Ishikawa (cell line): Measurements from ENCODE around the gene CCND3.

Source experiments
- CEBPB ChIP-seq: IDR thresholded peaks from 2 replicates; pipeline ENCODE4 v1.6.1; 2012
- CREB1 ChIP-seq: IDR thresholded peaks from 2 replicates; pipeline ENCODE4 v1.6.1; 2012; ENCODE audit warnings: low read depth
- EGR1 ChIP-seq: IDR thresholded peaks from 2 replicates; pipeline ENCODE4 v1.6.1; 2012
- EP300 ChIP-seq: IDR thresholded peaks from 2 replicates; pipeline ENCODE4 v1.6.1; 2012; ENCODE audit warnings: borderline replicate concordance
- FOXM1 ChIP-seq: IDR thresholded peaks from 2 replicates; pipeline ENCODE4 v1.6.1; 2012; ENCODE audit warnings: low read depth, borderline replicate concordance
- NFIC ChIP-seq: IDR thresholded peaks from 2 replicates; pipeline ENCODE4 v1.6.1; 2012
- RAD21 ChIP-seq: IDR thresholded peaks from 2 replicates; pipeline ENCODE4 v1.6.1; 2012; ENCODE audit warnings: low read depth
- REST ChIP-seq: IDR thresholded peaks from 2 replicates; pipeline ENCODE4 v1.6.1; 2012; ENCODE audit warnings: low read depth, mild to moderate bottlenecking
- TAF1 ChIP-seq: IDR thresholded peaks from 2 replicates; pipeline ENCODE4 v1.6.1; 2012; ENCODE audit warnings: low read depth, mild to moderate bottlenecking
- TCF12 ChIP-seq: IDR thresholded peaks from 2 replicates; pipeline ENCODE4 v1.6.1; 2012; ENCODE audit warnings: low read depth
- TEAD4 ChIP-seq: IDR thresholded peaks from 2 replicates; pipeline ENCODE4 v1.6.1; 2012
- YY1 ChIP-seq: IDR thresholded peaks from 2 replicates; pipeline ENCODE4 v1.6.1; 2012; ENCODE audit warnings: low read depth
- ZBTB7A ChIP-seq: IDR thresholded peaks from 2 replicates; pipeline ENCODE4 v1.6.1; 2012; ENCODE audit warnings: low read depth
- TF ChIP-seq, protein P1 (sequence below): IDR thresholded peaks from 2 replicates; pipeline ENCODE4 v1.6.1; 2012
- TF ChIP-seq, protein P2 (sequence below): IDR thresholded peaks from 2 replicates; pipeline ENCODE4 v1.6.1; 2012

The CCND3 gene

GRCh38 chr6:41974281-41974825, 32.7 kb upstream of the CCND3 start:
- TF ChIP-seq, protein P1, sequence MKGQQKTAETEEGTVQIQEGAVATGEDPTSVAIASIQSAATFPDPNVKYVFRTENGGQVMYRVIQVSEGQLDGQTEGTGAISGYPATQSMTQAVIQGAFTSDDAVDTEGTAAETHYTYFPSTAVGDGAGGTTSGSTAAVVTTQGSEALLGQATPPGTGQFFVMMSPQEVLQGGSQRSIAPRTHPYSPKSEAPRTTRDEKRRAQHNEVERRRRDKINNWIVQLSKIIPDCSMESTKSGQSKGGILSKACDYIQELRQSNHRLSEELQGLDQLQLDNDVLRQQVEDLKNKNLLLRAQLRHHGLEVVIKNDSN: no peak
- TF ChIP-seq EGR1: no peak
- no peak for TF ChIP-seq RAD21
- TF ChIP-seq CREB1: no peak
- no peak for TF ChIP-seq REST
- TF ChIP-seq YY1: no peak
- TF ChIP-seq TAF1: no peak
- no peak for TF ChIP-seq NFIC
- no peak for TF ChIP-seq EP300
- no peak for TF ChIP-seq FOXM1
- no peak for TF ChIP-seq TCF12
- TF ChIP-seq CEBPB: no peak
- TF ChIP-seq TEAD4: no peak
- no peak for TF ChIP-seq ZBTB7A
- TF ChIP-seq, protein P2, sequence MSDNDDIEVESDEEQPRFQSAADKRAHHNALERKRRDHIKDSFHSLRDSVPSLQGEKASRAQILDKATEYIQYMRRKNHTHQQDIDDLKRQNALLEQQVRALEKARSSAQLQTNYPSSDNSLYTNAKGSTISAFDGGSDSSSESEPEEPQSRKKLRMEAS: no peak

DNA sequence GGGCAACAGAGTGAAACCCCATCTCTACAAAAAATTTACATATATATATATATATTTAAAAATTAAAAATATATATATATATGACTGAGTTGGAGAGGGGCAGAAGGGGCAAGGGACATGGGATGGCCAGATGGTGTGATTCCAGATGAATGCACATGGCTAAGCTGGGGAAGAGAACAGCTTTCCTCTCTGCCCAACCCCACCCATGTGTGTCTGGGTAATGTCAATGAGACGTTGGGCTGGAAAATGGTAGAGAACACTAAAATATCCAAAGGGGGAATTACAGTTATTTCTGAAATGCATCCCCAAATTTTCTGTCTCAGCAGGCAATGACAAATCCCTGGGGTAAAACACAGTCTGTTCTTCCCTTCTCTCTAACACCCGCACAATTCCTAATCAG, 31.2 kb upstream of the CCND3 start:
- TF ChIP-seq CREB1: no peak

- TF ChIP-seq TEAD4: no peak
- TF ChIP-seq EP300: no peak
- TF ChIP-seq FOXM1: no peak
- TF ChIP-seq YY1: no peak
- no peak for TF ChIP-seq NFIC
- TF ChIP-seq TCF12: no peak
- no peak for TF ChIP-seq CREB1
These were observed 28.8 kb upstream of the CCND3 start for GRCh38 chr6:41970436-41970846.

DNA sequence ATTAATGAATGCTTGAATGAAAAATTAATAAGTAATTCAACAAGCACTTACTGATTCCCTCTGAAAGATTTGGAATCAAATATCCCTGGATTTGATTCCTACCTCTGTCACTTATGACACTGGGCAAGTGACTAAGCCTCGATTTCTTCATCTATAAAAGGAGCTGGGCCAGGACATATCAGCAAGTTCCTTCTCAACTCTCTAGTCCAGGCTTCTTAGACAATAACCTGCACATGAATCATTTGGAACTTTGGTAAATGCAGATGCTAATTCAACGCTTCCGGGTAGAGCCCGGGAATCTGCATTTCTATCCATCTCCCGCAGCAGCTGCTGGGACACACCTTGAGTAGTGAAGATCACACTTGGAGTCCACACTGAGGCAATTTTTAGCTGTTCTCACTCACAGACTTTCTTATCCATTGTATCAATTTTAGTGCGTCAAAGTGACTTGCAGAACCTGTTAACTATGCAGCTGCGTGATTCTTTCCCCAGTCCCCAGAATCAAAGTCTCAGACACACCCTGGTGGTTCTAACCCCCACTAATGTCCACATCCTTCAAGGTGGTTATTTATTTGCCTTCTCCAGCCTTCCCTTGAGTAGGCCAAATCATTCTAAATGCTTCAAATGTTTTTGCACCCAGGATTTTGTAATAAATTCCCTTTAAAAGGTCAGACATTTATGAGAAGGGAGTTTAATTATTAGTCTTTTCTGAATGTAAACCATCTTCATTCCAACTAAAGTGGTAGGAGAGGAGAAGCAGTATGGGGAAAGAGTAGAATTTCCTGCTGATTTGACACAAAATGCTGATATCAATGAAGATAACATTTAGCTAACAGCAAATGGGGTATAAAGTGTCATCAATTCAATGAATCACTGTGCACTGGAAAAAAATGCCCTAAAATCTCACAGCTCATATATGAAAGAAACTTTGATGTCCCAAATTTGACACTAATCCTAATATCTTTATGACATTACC, 26.0 kb upstream of the CCND3 start:
- TF ChIP-seq REST (no peak), TEAD4 (no peak), NFIC (no peak), CEBPB (no peak), RAD21 (no peak), YY1 (no peak), EGR1 (no peak), EP300 (no peak), FOXM1 (no peak), ZBTB7A (no peak), CREB1 (no peak), TAF1 (no peak), TCF12 (no peak)
- TF ChIP-seq, protein P1: no peak
- TF ChIP-seq, protein P2: no peak

DNA sequence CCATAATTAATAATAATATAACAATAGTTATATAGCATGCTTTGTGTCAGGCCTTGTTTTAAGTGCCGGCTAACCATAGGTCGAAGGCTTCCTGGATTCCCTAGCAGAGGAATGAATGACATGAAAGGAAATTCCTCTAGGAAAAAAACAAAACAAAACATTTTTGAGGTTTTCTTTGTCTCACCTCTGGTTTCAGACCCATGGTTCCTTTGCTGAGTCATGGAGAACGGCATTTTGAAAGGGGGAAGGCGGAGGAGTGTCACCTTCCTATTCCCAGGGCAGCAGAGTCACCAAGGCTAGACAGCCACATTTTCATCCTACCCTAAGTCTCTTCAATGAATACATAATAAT, 25.3 kb upstream of the CCND3 start:
- TF ChIP-seq REST (no peak), EGR1 (no peak), TCF12 (no peak), CEBPB (no peak), FOXM1 (0 out of 2 replicates have a peak, but pooled peaks have one; percentile 37), ZBTB7A (no peak), TAF1 (no peak), YY1 (no peak), RAD21 (no peak), NFIC (no peak), EP300 (no peak), TEAD4 (0 out of 2 replicates have a peak, but pooled peaks have one; percentile 18), CREB1 (no peak)
- TF ChIP-seq, protein P1: no peak
- TF ChIP-seq, protein P2: no peak
